HepG2 (cell line): Measurements from ENCODE around the gene RAPGEF6. TPM values are rescaled to one million over a fixed set of nuclear protein-coding genes. Genes with fewer than 3 reads are reported as not detected.
A peak's percentile ranks its signal among the peaks of the same experiment; 100 is the strongest.

ENCODE experiments used
- ASH2L ChIP-seq: fragments of 300-600, 200-600 bp; sonication (generic); IDR thresholded peaks from 2 replicates; pipeline ENCODE4 v1.7.0; 2017; ENCODE audit warnings: low read depth, mild to moderate bottlenecking, moderate library complexity, mixed read lengths, low read length; ENCODE audit not compliant: insufficient read length
- ATAD3A ChIP-seq: sonication (generic); formaldehyde crosslinking; IDR thresholded peaks from 2 replicates; pipeline ENCODE4 v1.4.0; 2020; ENCODE audit warnings: missing genetic modification reagents
- NR2F6 ChIP-seq, 2 experiments: IDR thresholded peaks; 2 replicates each; pipeline ENCODE4 v1.6.1; 2016; ENCODE audit warnings: antibody characterized with exemption in 1 of 2, mild to moderate bottlenecking in 1 of 2
- ZNF451 ChIP-seq: sonication (generic); formaldehyde crosslinking; IDR thresholded peaks from 2 replicates; pipeline ENCODE4 v1.5.0; 2020; ENCODE audit warnings: mild to moderate bottlenecking, missing genetic modification reagents
- polyA plus RNA-seq, 8 experiments: library from polyadenylated mRNA; depleted of rRNA in 3 of 8; stranded (reverse) in 7 of 8; unstranded in 1 of 8; fragments of >200 nt; fragmentation: Illumina TruSeq in 4 of 8; extraction: Trizol in 4 of 8; gene quantifications; 2 replicates each; pipeline versions ENCODE4 v1.2.1 to v1.2.3, GENCODE V29; 2011 to 2016; ENCODE audit warnings: low read depth in 4 of 8, missing spikeins in 1 of 8, mixed read lengths in 1 of 8; ENCODE audit not compliant: insufficient read depth in 1 of 8
- total RNA-seq, 5 experiments: library from RNA; depleted of rRNA; stranded (reverse); fragments of >200 nt; fragmentation: Illumina TruSeq; extraction: Trizol; gene quantifications; 2 replicates each; pipeline ENCODE4 v1.2.3, GENCODE V29; 2016; ENCODE audit warnings: low read depth in 1 of 5
- TF ChIP-seq, protein P1 (sequence below): sonication (generic); formaldehyde crosslinking; IDR thresholded peaks from 2 replicates; pipeline ENCODE4 v1.4.0; 2020; ENCODE audit warnings: missing genetic modification reagents
- TF ChIP-seq, protein P2 (sequence below): sonication (generic); formaldehyde crosslinking; IDR thresholded peaks from 2 replicates; pipeline ENCODE4 v1.4.0; 2020; ENCODE audit warnings: missing genetic modification reagents
- TF ChIP-seq, protein P3 (sequence below): sonication (generic); formaldehyde crosslinking; IDR thresholded peaks from 2 replicates; pipeline ENCODE4 v1.5.0; 2020; ENCODE audit warnings: missing genetic modification reagents
- TF ChIP-seq, protein P4 (sequence below): sonication (generic); formaldehyde crosslinking; IDR thresholded peaks from 2 replicates; pipeline ENCODE4 v1.4.0; 2020; ENCODE audit warnings: missing genetic modification reagents
- TF ChIP-seq, protein P5 (sequence below): sonication (generic); formaldehyde crosslinking; IDR thresholded peaks from 2 replicates; pipeline ENCODE4 v1.4.0; 2020; ENCODE audit warnings: missing genetic modification reagents, borderline replicate concordance
- TF ChIP-seq, protein P6 (sequence below): fragments of 450-650 bp; IDR thresholded peaks from 2 replicates; pipeline ENCODE4 v1.6.1; 2017; ENCODE audit warnings: mild to moderate bottlenecking

The RAPGEF6 gene
- total and polyA plus RNA-seq, 2 of the 13 experiments (the other 11 are each of a cell fraction or from before 2014, with no cell fraction given), result 7.7 to 24.6 TPM

DNA sequence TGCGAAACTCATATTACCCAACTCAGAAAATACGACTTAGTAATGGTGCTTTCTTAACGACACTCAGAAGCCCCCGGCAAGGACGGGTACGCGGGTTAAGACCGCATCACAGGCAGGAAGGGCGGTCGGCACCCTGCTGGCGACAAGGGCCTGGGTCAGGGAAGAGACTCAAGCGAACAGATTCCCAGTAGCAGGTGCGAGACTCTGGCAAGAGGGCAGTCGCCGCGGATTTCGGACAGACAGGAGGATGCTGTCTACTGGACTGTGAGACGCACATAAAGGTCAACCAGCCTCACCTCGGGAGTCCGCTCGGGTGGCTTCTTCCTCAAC lies 398 bp downstream of the RAPGEF6 start (continued):
- TF ChIP-seq, protein P1, sequence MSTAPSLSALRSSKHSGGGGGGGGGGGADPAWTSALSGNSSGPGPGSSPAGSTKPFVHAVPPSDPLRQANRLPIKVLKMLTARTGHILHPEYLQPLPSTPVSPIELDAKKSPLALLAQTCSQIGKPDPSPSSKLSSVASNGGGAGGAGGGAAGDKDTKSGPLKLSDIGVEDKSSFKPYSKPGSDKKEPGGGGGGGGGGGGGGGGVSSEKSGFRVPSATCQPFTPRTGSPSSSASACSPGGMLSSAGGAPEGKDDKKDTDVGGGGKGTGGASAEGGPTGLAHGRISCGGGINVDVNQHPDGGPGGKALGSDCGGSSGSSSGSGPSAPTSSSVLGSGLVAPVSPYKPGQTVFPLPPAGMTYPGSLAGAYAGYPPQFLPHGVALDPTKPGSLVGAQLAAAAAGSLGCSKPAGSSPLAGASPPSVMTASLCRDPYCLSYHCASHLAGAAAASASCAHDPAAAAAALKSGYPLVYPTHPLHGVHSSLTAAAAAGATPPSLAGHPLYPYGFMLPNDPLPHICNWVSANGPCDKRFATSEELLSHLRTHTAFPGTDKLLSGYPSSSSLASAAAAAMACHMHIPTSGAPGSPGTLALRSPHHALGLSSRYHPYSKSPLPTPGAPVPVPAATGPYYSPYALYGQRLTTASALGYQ, result no peak
- TF ChIP-seq, protein P2, sequence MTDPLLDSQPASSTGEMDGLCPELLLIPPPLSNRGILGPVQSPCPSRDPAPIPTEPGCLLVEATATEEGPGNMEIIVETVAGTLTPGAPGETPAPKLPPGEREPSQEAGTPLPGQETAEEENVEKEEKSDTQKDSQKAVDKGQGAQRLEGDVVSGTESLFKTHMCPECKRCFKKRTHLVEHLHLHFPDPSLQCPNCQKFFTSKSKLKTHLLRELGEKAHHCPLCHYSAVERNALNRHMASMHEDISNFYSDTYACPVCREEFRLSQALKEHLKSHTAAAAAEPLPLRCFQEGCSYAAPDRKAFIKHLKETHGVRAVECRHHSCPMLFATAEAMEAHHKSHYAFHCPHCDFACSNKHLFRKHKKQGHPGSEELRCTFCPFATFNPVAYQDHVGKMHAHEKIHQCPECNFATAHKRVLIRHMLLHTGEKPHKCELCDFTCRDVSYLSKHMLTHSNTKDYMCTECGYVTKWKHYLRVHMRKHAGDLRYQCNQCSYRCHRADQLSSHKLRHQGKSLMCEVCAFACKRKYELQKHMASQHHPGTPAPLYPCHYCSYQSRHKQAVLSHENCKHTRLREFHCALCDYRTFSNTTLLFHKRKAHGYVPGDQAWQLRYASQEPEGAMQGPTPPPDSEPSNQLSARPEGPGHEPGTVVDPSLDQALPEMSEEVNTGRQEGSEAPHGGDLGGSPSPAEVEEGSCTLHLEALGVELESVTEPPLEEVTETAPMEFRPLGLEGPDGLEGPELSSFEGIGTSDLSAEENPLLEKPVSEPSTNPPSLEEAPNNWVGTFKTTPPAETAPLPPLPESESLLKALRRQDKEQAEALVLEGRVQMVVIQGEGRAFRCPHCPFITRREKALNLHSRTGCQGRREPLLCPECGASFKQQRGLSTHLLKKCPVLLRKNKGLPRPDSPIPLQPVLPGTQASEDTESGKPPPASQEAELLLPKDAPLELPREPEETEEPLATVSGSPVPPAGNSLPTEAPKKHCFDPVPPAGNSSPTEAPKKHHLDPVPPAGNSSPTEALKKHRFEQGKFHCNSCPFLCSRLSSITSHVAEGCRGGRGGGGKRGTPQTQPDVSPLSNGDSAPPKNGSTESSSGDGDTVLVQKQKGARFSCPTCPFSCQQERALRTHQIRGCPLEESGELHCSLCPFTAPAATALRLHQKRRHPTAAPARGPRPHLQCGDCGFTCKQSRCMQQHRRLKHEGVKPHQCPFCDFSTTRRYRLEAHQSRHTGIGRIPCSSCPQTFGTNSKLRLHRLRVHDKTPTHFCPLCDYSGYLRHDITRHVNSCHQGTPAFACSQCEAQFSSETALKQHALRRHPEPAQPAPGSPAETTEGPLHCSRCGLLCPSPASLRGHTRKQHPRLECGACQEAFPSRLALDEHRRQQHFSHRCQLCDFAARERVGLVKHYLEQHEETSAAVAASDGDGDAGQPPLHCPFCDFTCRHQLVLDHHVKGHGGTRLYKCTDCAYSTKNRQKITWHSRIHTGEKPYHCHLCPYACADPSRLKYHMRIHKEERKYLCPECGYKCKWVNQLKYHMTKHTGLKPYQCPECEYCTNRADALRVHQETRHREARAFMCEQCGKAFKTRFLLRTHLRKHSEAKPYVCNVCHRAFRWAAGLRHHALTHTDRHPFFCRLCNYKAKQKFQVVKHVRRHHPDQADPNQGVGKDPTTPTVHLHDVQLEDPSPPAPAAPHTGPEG (CRISPR knock-in tag), result no peak
- TF ChIP-seq NR2F6 (IDR thresholded peaks at IDR 0.05) (peak; percentile 47; the same call in 1 of the 2 replicates), NR2F6 (CRISPR knock-in tag; IDR thresholded peaks at IDR 0.05) (no peak), ZNF451 (no peak), ASH2L (no peak), ATAD3A (no peak)
- TF ChIP-seq, protein P3, sequence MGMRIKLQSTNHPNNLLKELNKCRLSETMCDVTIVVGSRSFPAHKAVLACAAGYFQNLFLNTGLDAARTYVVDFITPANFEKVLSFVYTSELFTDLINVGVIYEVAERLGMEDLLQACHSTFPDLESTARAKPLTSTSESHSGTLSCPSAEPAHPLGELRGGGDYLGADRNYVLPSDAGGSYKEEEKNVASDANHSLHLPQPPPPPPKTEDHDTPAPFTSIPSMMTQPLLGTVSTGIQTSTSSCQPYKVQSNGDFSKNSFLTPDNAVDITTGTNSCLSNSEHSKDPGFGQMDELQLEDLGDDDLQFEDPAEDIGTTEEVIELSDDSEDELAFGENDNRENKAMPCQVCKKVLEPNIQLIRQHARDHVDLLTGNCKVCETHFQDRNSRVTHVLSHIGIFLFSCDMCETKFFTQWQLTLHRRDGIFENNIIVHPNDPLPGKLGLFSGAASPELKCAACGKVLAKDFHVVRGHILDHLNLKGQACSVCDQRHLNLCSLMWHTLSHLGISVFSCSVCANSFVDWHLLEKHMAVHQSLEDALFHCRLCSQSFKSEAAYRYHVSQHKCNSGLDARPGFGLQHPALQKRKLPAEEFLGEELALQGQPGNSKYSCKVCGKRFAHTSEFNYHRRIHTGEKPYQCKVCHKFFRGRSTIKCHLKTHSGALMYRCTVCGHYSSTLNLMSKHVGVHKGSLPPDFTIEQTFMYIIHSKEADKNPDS (CRISPR knock-in tag), result no peak
- TF ChIP-seq, protein P4, sequence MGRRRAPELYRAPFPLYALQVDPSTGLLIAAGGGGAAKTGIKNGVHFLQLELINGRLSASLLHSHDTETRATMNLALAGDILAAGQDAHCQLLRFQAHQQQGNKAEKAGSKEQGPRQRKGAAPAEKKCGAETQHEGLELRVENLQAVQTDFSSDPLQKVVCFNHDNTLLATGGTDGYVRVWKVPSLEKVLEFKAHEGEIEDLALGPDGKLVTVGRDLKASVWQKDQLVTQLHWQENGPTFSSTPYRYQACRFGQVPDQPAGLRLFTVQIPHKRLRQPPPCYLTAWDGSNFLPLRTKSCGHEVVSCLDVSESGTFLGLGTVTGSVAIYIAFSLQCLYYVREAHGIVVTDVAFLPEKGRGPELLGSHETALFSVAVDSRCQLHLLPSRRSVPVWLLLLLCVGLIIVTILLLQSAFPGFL, result no peak
- TF ChIP-seq, protein P5, sequence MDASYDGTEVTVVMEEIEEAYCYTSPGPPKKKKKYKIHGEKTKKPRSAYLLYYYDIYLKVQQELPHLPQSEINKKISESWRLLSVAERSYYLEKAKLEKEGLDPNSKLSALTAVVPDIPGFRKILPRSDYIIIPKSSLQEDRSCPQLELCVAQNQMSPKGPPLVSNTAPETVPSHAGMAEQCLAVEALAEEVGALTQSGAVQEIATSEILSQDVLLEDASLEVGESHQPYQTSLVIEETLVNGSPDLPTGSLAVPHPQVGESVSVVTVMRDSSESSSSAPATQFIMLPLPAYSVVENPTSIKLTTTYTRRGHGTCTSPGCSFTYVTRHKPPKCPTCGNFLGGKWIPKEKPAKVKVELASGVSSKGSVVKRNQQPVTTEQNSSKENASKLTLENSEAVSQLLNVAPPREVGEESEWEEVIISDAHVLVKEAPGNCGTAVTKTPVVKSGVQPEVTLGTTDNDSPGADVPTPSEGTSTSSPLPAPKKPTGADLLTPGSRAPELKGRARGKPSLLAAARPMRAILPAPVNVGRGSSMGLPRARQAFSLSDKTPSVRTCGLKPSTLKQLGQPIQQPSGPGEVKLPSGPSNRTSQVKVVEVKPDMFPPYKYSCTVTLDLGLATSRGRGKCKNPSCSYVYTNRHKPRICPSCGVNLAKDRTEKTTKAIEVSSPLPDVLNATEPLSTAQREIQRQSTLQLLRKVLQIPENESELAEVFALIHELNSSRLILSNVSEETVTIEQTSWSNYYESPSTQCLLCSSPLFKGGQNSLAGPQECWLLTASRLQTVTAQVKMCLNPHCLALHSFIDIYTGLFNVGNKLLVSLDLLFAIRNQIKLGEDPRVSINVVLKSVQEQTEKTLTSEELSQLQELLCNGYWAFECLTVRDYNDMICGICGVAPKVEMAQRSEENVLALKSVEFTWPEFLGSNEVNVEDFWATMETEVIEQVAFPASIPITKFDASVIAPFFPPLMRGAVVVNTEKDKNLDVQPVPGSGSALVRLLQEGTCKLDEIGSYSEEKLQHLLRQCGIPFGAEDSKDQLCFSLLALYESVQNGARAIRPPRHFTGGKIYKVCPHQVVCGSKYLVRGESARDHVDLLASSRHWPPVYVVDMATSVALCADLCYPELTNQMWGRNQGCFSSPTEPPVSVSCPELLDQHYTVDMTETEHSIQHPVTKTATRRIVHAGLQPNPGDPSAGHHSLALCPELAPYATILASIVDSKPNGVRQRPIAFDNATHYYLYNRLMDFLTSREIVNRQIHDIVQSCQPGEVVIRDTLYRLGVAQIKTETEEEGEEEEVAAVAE (CRISPR knock-in tag), result no peak
- TF ChIP-seq, protein P6, sequence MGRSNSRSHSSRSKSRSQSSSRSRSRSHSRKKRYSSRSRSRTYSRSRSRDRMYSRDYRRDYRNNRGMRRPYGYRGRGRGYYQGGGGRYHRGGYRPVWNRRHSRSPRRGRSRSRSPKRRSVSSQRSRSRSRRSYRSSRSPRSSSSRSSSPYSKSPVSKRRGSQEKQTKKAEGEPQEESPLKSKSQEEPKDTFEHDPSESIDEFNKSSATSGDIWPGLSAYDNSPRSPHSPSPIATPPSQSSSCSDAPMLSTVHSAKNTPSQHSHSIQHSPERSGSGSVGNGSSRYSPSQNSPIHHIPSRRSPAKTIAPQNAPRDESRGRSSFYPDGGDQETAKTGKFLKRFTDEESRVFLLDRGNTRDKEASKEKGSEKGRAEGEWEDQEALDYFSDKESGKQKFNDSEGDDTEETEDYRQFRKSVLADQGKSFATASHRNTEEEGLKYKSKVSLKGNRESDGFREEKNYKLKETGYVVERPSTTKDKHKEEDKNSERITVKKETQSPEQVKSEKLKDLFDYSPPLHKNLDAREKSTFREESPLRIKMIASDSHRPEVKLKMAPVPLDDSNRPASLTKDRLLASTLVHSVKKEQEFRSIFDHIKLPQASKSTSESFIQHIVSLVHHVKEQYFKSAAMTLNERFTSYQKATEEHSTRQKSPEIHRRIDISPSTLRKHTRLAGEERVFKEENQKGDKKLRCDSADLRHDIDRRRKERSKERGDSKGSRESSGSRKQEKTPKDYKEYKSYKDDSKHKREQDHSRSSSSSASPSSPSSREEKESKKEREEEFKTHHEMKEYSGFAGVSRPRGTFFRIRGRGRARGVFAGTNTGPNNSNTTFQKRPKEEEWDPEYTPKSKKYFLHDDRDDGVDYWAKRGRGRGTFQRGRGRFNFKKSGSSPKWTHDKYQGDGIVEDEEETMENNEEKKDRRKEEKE, result no peak
